Kidney (tissue), 14 donors: ENCODE measurements around the gene NKAIN2. TPM values are rescaled to one million over a fixed set of nuclear protein-coding genes. Genes with fewer than 3 reads are reported as not detected.

ENCODE experiments used
- DNase-seq, 5 donors: peaks; one replicate each; pipeline ENCODE4 v3.0.0-alpha.2; 2013 to 2020
- FAIRE-seq: peaks from 2 replicates; lab custom pipeline; 2012; peaks lifted over from hg19 to GRCh38; lab: Jason Lieb, UNC
- H3K27ac ChIP-seq, 2 donors: one replicate each; pipeline ENCODE4 v1.7.0; 2013; ENCODE audit warnings: low read depth in 2 of 2, low read length in 2 of 2, inconsistent platforms in 1 of 2
- H3K27me3 ChIP-seq: one replicate; pipeline ENCODE4 v1.7.1; 2013; ENCODE audit warnings: low read length, inconsistent platforms; ENCODE audit not compliant: control insufficient read depth, insufficient read depth
- H3K36me3 ChIP-seq, 3 donors: one replicate each; pipeline versions ENCODE4 v1.7.0 to v1.7.1; 2013; ENCODE audit warnings: low read length in 3 of 3, control low read depth in 1 of 3, inconsistent platforms in 1 of 3; ENCODE audit not compliant: insufficient read depth in 3 of 3, control insufficient read depth in 2 of 3
- H3K4me1 ChIP-seq, 3 donors: one replicate each; pipeline versions ENCODE4 v1.7.0 to v1.7.1; 2013; ENCODE audit warnings: low read length in 3 of 3, inconsistent platforms in 1 of 3, low read depth in 1 of 3; ENCODE audit not compliant: control insufficient read depth in 2 of 3, insufficient read depth in 2 of 3
- H3K4me3 ChIP-seq, 3 donors: one replicate each; pipeline versions ENCODE4 v1.7.0 to v1.8.1; 2013; ENCODE audit warnings: low read length in 3 of 3, control low read depth in 1 of 3, inconsistent platforms in 1 of 3
- H3K9ac ChIP-seq, 3 donors: one replicate each; pipeline versions ENCODE4 v1.7.0 to v1.7.1; 2013; ENCODE audit warnings: low read length in 3 of 3, control low read depth in 1 of 3, inconsistent platforms in 1 of 3
- H3K9me3 ChIP-seq, 3 donors: one replicate each; pipeline versions ENCODE4 v1.7.0 to v1.7.1; 2013; ENCODE audit warnings: low read length in 3 of 3, control low read depth in 1 of 3, inconsistent platforms in 1 of 3; ENCODE audit not compliant: control insufficient read depth in 2 of 3, insufficient read depth in 1 of 3
- intact Hi-C: fragments of 100-400 bp; cut with DNase I; formaldehyde crosslinking; loops from one replicate; pipeline ENCODE4 v1.11.1; 2022
- polyA plus RNA-seq: library from polyadenylated mRNA; stranded (reverse); fragments of 350-450 nt; fragmentation: Illumina TruSeq; extraction: RNeasy Lipid Tissue Mini Kit (QIAGEN cat#74804); gene quantifications from one replicate; pipeline ENCODE4 v1.2.3, GENCODE V29; 2014; ENCODE audit warnings: low read depth, low replicate concordance; ENCODE audit not compliant: insufficient read depth
- total RNA-seq: library from RNA; stranded (reverse); fragmentation: NEBNext Ultra II Directional; extraction: Animal tissue kit (Norgen Biotek cat#: 25700); gene quantifications from one replicate; pipeline ENCODE4 v1.2.1, GENCODE V29; 2021
- TF ChIP-seq, protein P1 (sequence below): IDR thresholded peaks from 3 replicates; pipeline ENCODE4 v1.5.1; 2012; ENCODE audit warnings: mild to moderate bottlenecking, moderate library complexity, borderline replicate concordance; ENCODE audit not compliant: insufficient read depth; ENCODE audit errors: extremely low read depth
- donor health status: control.
- donor health status: control.
- donor health status: control.
- donor health status: control.
- donor health status: control.
- donor health status: DM: yes; HTN: yes; CAD: no.
- donor health status: Normal renal cell carcinoma (clear cell type).

NKAIN2 gene
- total and polyA plus RNA-seq, 2 donors from 2014 or later: 0.39 to 1.8 TPM

- FAIRE-seq (no peak), DNase-seq (no peak)
- H3K4me1 ChIP-seq: no peaks in the 10 kb centered on the region
- H3K9me3 ChIP-seq: no peaks in the 10 kb centered on the region
- H3K27ac ChIP-seq: no peak overlapping the region
- no peaks in the 10 kb centered on the region for H3K36me3 ChIP-seq
- TF ChIP-seq, protein P1, sequence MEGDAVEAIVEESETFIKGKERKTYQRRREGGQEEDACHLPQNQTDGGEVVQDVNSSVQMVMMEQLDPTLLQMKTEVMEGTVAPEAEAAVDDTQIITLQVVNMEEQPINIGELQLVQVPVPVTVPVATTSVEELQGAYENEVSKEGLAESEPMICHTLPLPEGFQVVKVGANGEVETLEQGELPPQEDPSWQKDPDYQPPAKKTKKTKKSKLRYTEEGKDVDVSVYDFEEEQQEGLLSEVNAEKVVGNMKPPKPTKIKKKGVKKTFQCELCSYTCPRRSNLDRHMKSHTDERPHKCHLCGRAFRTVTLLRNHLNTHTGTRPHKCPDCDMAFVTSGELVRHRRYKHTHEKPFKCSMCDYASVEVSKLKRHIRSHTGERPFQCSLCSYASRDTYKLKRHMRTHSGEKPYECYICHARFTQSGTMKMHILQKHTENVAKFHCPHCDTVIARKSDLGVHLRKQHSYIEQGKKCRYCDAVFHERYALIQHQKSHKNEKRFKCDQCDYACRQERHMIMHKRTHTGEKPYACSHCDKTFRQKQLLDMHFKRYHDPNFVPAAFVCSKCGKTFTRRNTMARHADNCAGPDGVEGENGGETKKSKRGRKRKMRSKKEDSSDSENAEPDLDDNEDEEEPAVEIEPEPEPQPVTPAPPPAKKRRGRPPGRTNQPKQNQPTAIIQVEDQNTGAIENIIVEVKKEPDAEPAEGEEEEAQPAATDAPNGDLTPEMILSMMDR: no peak
- no peaks in the 10 kb centered on the region for H3K27me3 ChIP-seq
- H3K9ac ChIP-seq: no peak overlapping the region
- intact Hi-C loops: no loop called here
- H3K4me3 ChIP-seq: no peak overlapping the region
These were observed 328.6 kb downstream of the NKAIN2 start for GRCh38 chr6:124132256-124132655.

GRCh38 chr6:124142852-124143251, 339.2 kb downstream of the NKAIN2 start:
- intact Hi-C loops: no loop called here
- Histone ChIP-seq H3K4me3 (no peak overlapping the region), H3K27ac (no peak overlapping the region), H3K9me3 (no peaks in the 10 kb centered on the region), H3K9ac (no peak overlapping the region), H3K4me1 (no peaks in the 10 kb centered on the region), H3K27me3 (no peaks in the 10 kb centered on the region), H3K36me3 (no peaks in the 10 kb centered on the region)
- DNase-seq: no peak
- TF ChIP-seq, protein P1: no peak
- FAIRE-seq: no peak

- no peak for DNase-seq
- no peak for FAIRE-seq
These were observed 339.8 kb downstream of the NKAIN2 start for GRCh38 chr6:124143435-124143834.

More at GRCh38 chr6:124143435-124143834, 339.8 kb downstream of the NKAIN2 start:
- H3K4me1 ChIP-seq: no peaks in the 10 kb centered on the region
- H3K27ac ChIP-seq: no peak overlapping the region
- no peak overlapping the region for H3K9ac ChIP-seq
- H3K27me3 ChIP-seq: no peaks in the 10 kb centered on the region
- H3K36me3 ChIP-seq: no peaks in the 10 kb centered on the region
- TF ChIP-seq, protein P1: no peak
- H3K9me3 ChIP-seq: no peaks in the 10 kb centered on the region
- no peak overlapping the region for H3K4me3 ChIP-seq
- intact Hi-C loops: no loop called here
